MM.1S (cell line): ENCODE measurements around the gene KRTAP27-1.

Experiments used
- DNase-seq: peaks from one replicate; pipeline ENCODE4 v3.0.0-alpha.2; 2015
- H2AFZ ChIP-seq: fragments of 300-600 bp; sonication (generic); 2 replicates; pipeline ENCODE4 v1.6.0; 2016; ENCODE audit warnings: antibody characterized with exemption, low read length
- H3F3A ChIP-seq: fragments of 300-600 bp; sonication (generic); 2 replicates; pipeline ENCODE4 v1.6.1; 2016; ENCODE audit warnings: mild to moderate bottlenecking, antibody characterized with exemption, low read length, moderate library complexity, mixed read lengths; ENCODE audit not compliant: insufficient read depth
- H3K27ac ChIP-seq: fragments of 300-600 bp; sonication (generic); 2 replicates; pipeline ENCODE4 v1.5.1; 2016; ENCODE audit warnings: mild to moderate bottlenecking, low read length
- H3K27me3 ChIP-seq: fragments of 300-600 bp; sonication (generic); replicated peaks from 2 replicates; pipeline ENCODE4 v1.6.0; 2016; ENCODE audit warnings: low read length; ENCODE audit not compliant: insufficient read depth
- H3K36me3 ChIP-seq: fragments of 300-600 bp; sonication (generic); replicated peaks from 2 replicates; pipeline ENCODE4 v1.6.1; 2016; ENCODE audit warnings: mild to moderate bottlenecking, low read length, mixed read lengths; ENCODE audit not compliant: insufficient read depth
- H3K4me1 ChIP-seq: fragments of 300-600 bp; sonication (generic); 2 replicates; pipeline ENCODE4 v1.6.1; 2016; ENCODE audit warnings: low read length, mixed read lengths
- H3K4me2 ChIP-seq: fragments of 300-600 bp; sonication (generic); 2 replicates; pipeline ENCODE4 v1.6.0; 2016; ENCODE audit warnings: low read depth, low read length
- H3K4me3 ChIP-seq: fragments of 300-600 bp; sonication (generic); 2 replicates; pipeline ENCODE4 v1.5.1; 2016; ENCODE audit warnings: low read length, mixed read lengths
- H3K79me2 ChIP-seq: fragments of 300-600 bp; sonication (generic); 2 replicates; pipeline ENCODE4 v1.6.1; 2016; ENCODE audit warnings: mixed run types, low read length, mixed read lengths
- H3K9ac ChIP-seq: fragments of 300-600 bp; sonication (generic); 2 replicates; pipeline ENCODE4 v1.6.1; 2016; ENCODE audit warnings: low read length, mixed read lengths
- H3K9me2 ChIP-seq: fragments of 300-600 bp; sonication (generic); replicated peaks from 2 replicates; pipeline ENCODE4 v1.6.1; 2016; ENCODE audit warnings: mild to moderate bottlenecking, low read length, mixed read lengths; ENCODE audit not compliant: insufficient read depth
- H3K9me3 ChIP-seq: fragments of 300-600 bp; sonication (generic); replicated peaks from 2 replicates; pipeline ENCODE4 v1.6.1; 2016; ENCODE audit warnings: mild to moderate bottlenecking, low read length, mixed read lengths; ENCODE audit not compliant: insufficient read depth
- H4K20me1 ChIP-seq: fragments of 300-600 bp; sonication (generic); 2 replicates; pipeline ENCODE4 v1.6.1; 2016; ENCODE audit warnings: mild to moderate bottlenecking, low read length, moderate library complexity, mixed read lengths; ENCODE audit not compliant: insufficient read depth
- CTCF ChIP-seq: fragments of 300-600 bp; sonication (generic); IDR thresholded peaks from 2 replicates; pipeline ENCODE4 v1.5.1; 2016; ENCODE audit warnings: antibody characterized with exemption, low read length, mixed read lengths
- EZH2 ChIP-seq: fragments of 300-600 bp; sonication (generic); optimal IDR thresholded peaks from 2 replicates; pipeline ENCODE3; 2017; ENCODE audit warnings: low read depth, mild to moderate bottlenecking, antibody characterized with exemption, low read length, mixed read lengths
- EZH2phosphoT487 ChIP-seq: fragments of 300-600 bp; sonication (generic); IDR thresholded peaks from 2 replicates; pipeline ENCODE4 v1.6.1; 2018; ENCODE audit warnings: antibody characterized with exemption, low read length

Gene KRTAP27-1

GRCh38 chr21:30329203-30329875 lies 8.2 kb downstream of the KRTAP27-1 start:
- no peak overlapping the region for H3K4me2 ChIP-seq
- no peaks in the 10 kb centered on the region for H3F3A ChIP-seq
- TF ChIP-seq CTCF (no peak), EZH2 (no peak), EZH2phosphoT487 (no peak)
- H3K4me1 ChIP-seq, result no peaks in the 10 kb centered on the region
- no peak for DNase-seq
- no peaks in the 10 kb centered on the region for H3K79me2 ChIP-seq
- no peaks in the 10 kb centered on the region for H3K36me3 ChIP-seq
- H3K27me3 ChIP-seq, result no peaks in the 10 kb centered on the region
- no peak overlapping the region for H3K9ac ChIP-seq
- H3K27ac ChIP-seq, result no peak overlapping the region
- no peak overlapping the region for H2AFZ ChIP-seq
- H4K20me1 ChIP-seq, result no peaks in the 10 kb centered on the region
- no peaks in the 10 kb centered on the region for H3K9me2 ChIP-seq
- H3K9me3 ChIP-seq, result no peaks in the 10 kb centered on the region
- H3K4me3 ChIP-seq, result no peak overlapping the region

DNA sequence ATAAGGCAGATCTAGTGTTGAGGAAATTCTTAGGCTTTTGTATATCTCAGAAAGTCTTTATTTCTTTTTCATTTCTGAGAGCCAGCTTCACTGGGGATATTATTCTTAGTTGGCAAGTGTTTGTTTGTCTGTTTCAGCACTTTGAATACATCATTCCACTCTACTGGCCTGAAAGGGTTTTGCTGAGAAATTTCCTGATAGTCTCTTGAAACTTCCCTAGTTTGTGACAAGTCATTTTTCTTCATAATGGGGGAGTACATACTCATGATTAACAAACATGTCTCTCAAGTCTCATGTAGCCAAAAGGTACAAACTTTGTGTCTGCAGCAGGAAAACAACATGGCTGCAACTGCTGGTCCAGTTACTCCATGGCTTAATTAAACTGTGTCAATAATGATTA lies 11.1 kb downstream of the KRTAP27-1 start:
- Histone ChIP-seq H3K9ac (no peak overlapping the region), H3K9me3 (no peaks in the 10 kb centered on the region), H3K9me2 (no peaks in the 10 kb centered on the region), H3K4me1 (no peaks in the 10 kb centered on the region), H3F3A (no peaks in the 10 kb centered on the region), H3K4me2 (no peak overlapping the region), H3K27ac (no peak overlapping the region), H3K27me3 (no peaks in the 10 kb centered on the region), H3K79me2 (no peaks in the 10 kb centered on the region), H3K36me3 (no peaks in the 10 kb centered on the region), H4K20me1 (no peaks in the 10 kb centered on the region), H2AFZ (no peak overlapping the region), H3K4me3 (no peak overlapping the region)
- no peak for DNase-seq
- TF ChIP-seq EZH2, result no peak
- no peak for TF ChIP-seq CTCF
- TF ChIP-seq EZH2phosphoT487, result no peak

- Histone ChIP-seq H3K9ac (no peak within 1 kb of the TSS), H4K20me1 (no peaks in the 10 kb centered on the region), H3K4me3 (no peak within 1 kb of the TSS), H3K9me3 (no peaks in the 10 kb centered on the region), H3F3A (no peaks in the 10 kb centered on the region), H3K27ac (no peak within 1 kb of the TSS), H3K79me2 (no peaks in the 10 kb centered on the region), H2AFZ (no peak within 1 kb of the TSS), H3K27me3 (no peaks in the 10 kb centered on the region), H3K4me2 (no peak within 1 kb of the TSS), H3K36me3 (no peaks in the 10 kb centered on the region), H3K4me1 (no peaks in the 10 kb centered on the region), H3K9me2 (no peaks in the 10 kb centered on the region)
- no peak for DNase-seq
- TF ChIP-seq CTCF, result no peak
- no peak for TF ChIP-seq EZH2
- TF ChIP-seq EZH2phosphoT487, result no peak
Observed at GRCh38 chr21:30320215-30320614, 17.3 kb downstream of the KRTAP27-1 start, which contains the start of gene KRTAP26-1. KRTAP26-1 (minus strand) TSS chr21:30320315; CDS start chr21:30320035, 280 bp downstream.
